Activated naive CD4-positive, alpha-beta T cell treated with anti-CD3 and anti-CD28 coated beads, Interleukin-2, amount 50 U/mL, for 16 hours (primary cell): Measurements from ENCODE around the gene ULK3.
"Not testable (repeated sequence)": the region's sequence is repeated elsewhere in the genome, so short reads cannot be mapped to it uniquely, and the experiment has no call there.

ENCODE experiments used
- DNase-seq: peaks from one replicate; pipeline ENCODE4 v3.0.0-alpha.2; 2020

The ULK3 gene, protein sequence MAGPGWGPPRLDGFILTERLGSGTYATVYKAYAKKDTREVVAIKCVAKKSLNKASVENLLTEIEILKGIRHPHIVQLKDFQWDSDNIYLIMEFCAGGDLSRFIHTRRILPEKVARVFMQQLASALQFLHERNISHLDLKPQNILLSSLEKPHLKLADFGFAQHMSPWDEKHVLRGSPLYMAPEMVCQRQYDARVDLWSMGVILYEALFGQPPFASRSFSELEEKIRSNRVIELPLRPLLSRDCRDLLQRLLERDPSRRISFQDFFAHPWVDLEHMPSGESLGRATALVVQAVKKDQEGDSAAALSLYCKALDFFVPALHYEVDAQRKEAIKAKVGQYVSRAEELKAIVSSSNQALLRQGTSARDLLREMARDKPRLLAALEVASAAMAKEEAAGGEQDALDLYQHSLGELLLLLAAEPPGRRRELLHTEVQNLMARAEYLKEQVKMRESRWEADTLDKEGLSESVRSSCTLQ

GRCh38 chr15:74842581-74843444 is at the start of gene ULK3:
Gene ULK3 (minus strand): TSS chr15:74843156. CDS start chr15:74843105, 51 bp downstream.
- peak; percentile 94 for DNase-seq

- no peak for DNase-seq
Measured at GRCh38 chr15:74892313-74892712, 49.4 kb upstream of the ULK3 start.

GRCh38 chr15:74891469-74891868 is 48.5 kb upstream of the ULK3 start:
- DNase-seq: no peak

GRCh38 chr15:74890665-74890960 is 47.7 kb upstream of the ULK3 start:
- DNase-seq: no peak

DNA sequence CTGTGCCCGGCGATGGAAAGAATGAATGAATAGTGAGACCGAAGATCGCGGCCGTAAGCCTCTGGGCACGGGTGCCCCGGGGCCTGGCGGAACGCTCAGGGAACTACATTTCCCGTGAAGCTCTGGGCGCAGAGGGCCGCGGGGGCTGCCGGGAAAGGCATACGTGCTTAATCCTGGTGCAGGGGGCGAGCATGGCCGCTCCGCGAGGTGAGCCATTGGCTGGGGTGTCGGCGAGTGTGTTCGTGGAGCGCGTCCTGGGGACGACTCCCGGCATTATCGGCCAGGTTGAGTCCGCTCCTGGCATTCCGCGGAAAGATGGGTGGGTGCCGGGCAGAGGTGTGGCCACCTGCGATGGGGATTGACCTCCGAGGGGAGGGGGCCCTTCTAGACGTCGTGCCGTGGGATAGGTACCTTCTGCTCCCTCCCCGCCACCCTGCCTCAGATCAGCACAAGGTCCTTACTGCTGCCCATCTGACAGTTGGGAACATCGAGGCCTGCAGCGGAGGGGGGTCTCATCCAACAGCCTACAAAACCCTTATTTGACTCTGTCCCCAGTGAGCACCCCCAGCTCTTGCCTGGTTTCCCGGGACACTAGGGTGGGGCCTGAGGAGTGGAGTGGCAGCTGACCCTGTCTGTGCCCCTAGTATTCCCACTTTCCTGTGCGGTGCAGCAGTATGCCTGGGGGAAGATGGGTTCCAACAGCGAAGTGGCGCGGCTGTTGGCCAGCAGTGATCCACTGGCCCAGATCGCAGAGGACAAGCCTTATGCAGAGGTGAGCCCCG is 47.1 kb upstream of the ULK3 start, which contains the start of gene MPI:
MPI (plus strand) TSS at position 160 of the 782 bp plus-strand sequence; CDS start at position 192, 32 bp downstream.
- peak; percentile 88 for DNase-seq

- DNase-seq: no peak
Measured at GRCh38 chr15:74889390-74889882, 46.5 kb upstream of the ULK3 start.

- no peak for DNase-seq
Measured at GRCh38 chr15:74888716-74889115, 45.8 kb upstream of the ULK3 start.

- DNase-seq: not testable (repeated sequence)
Measured at GRCh38 chr15:74887537-74888193, 44.7 kb upstream of the ULK3 start.

GRCh38 chr15:74885461-74885860 is 42.5 kb upstream of the ULK3 start:
- no peak for DNase-seq

GRCh38 chr15:74884428-74885223 is 41.7 kb upstream of the ULK3 start:
- no peak for DNase-seq

- no peak for DNase-seq
Measured at GRCh38 chr15:74882528-74882927, 39.6 kb upstream of the ULK3 start.

DNA sequence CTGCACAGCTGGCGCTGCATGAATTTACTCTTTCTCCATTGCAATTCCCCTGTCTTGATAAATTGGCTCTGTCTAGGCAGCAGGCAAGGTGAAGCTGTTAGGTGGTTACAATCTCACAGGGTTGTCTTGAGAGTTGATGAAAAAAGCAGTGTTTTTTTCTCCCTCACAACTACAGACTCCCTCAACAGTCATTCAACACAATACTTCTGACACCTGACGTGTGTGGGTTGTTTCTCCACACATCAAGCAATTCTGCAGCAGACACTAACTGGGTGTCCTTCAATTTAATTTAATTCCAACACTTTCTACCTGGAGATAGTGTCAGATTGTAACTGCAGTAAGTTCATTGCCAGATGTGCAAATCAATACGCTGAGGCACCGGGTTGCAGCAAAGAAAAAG is 35.3 kb upstream of the ULK3 start:
- no peak for DNase-seq

GRCh38 chr15:74873756-74874424 is 30.9 kb upstream of the ULK3 start:
- DNase-seq: no peak

DNA sequence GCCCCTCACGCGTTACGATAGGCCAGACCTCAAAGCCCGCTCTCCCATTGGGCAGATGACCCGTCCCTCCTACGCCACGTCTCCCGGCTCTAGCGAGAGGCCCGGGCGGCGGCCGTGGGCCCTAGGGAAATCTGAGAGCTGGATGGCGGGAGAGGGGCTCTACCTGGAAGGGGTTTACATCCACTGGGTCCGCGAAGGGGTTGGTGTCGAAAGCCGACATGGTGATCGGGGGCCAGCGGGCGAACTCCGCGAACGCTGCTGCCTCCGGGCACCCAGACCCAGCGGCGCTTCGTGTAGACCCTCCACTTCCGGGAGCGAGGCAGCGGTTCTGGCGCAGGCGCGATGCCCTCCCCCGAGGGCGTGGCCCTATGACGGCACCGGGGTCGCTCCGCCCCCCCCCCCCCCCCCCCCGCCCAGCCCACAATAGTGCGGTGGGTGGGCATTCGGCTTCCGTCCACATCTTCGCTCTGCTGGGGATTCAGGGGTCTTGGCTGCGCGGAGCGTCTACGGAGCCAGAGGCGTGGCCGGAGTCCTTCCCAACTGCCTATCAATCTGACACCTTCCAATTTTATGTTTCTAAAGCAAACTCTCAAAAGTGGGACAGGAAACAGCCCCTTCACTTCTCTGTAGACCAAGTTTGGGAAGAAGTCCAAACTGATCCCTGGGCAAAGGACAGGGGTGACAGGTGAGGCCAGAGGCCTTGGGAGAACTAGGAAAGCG is 30.2 kb upstream of the ULK3 start, which contains the start of gene SCAMP2:
SCAMP2 (minus strand) TSS at position 330 of the 720 bp plus-strand sequence; CDS start at position 220, 110 bp downstream.
- peak; percentile 90 for DNase-seq

DNA sequence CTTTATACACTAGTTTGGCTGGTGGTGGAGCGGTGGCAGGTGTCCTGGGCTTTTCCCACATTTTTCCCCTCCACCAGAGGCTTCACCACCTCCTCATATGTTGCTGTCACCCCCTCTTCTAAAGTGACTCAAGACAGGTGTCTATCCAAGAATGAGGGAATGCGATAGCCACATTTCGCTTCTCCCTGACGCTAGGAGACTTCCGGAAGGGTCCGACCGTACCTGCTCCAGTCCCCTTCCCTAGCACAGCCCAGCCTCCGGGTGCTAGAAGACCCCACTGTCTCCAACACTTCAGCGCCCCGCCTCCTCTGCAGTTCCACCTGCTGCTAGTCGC is 29.7 kb upstream of the ULK3 start:
- no peak for DNase-seq

- DNase-seq: no peak
Measured at GRCh38 chr15:74870436-74871215, 27.7 kb upstream of the ULK3 start.

DNA sequence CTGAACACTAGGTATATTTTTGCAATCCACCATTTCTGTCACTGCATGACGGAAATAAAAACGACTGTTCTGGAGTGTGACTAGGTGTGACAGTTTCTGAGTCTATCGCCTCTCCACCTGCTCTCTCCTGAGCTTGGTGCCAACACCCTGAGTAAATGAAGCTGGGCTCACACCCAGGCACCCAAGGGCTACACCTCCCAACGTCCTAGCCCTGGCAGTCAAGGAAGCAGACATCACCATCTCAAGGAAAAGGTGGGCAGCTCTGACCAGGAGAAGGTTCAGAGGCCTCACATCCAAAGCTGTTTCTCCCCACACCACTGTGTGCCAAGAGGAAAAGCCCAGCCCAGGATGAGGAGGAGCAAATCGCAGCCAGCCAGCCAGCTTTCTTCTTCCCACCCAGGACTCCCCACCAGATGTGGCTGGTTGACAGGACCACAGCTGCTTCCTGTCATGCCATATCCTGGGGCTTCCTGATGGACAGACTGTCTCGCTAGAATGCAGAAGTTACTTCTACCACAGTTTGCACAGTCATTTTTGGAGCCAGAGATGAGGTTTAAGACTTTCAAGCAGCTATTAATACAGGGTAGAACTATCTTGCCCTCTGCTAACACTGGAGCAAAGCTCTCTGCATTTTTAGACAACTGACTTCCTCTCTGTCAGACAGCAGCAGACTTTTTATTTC is 26.9 kb upstream of the ULK3 start:
- no peak for DNase-seq

- no peak for DNase-seq
Measured at GRCh38 chr15:74869372-74869725, 26.4 kb upstream of the ULK3 start.

GRCh38 chr15:74868059-74868458 is 25.1 kb upstream of the ULK3 start:
- no peak for DNase-seq
